IPS-20b (cell line): Measurements from ENCODE around the gene ZNF652.

Experiments
- H3K27ac ChIP-seq: one replicate; pipeline ENCODE4 v1.5.1; 2013; ENCODE audit warnings: low read length
- H3K27me3 ChIP-seq: 2 replicates; pipeline ENCODE4 v1.6.1; 2013; ENCODE audit warnings: mild to moderate bottlenecking, low read length, inconsistent platforms; ENCODE audit not compliant: insufficient read depth
- H3K36me3 ChIP-seq: 2 replicates; pipeline ENCODE4 v1.6.1; 2013; ENCODE audit warnings: low read depth, mild to moderate bottlenecking, inconsistent platforms, low read length, moderate library complexity; ENCODE audit not compliant: insufficient read depth
- H3K4me1 ChIP-seq: 2 replicates; pipeline ENCODE4 v1.6.1; 2013; ENCODE audit warnings: mild to moderate bottlenecking, control low read depth, inconsistent platforms, low read length, moderate library complexity; ENCODE audit not compliant: insufficient read depth
- H3K4me3 ChIP-seq: 2 replicates; pipeline ENCODE4 v1.5.1; 2013; ENCODE audit warnings: mild to moderate bottlenecking, low read length, inconsistent platforms
- H3K9ac ChIP-seq: 2 replicates; pipeline ENCODE4 v1.6.1; 2013; ENCODE audit warnings: low read depth, mild to moderate bottlenecking, inconsistent platforms, low read length, moderate library complexity
- H3K9me3 ChIP-seq: 2 replicates; pipeline ENCODE4 v1.6.1; 2013; ENCODE audit warnings: mild to moderate bottlenecking, low read depth, low read length, inconsistent platforms; ENCODE audit not compliant: insufficient read depth

Gene ZNF652

DNA sequence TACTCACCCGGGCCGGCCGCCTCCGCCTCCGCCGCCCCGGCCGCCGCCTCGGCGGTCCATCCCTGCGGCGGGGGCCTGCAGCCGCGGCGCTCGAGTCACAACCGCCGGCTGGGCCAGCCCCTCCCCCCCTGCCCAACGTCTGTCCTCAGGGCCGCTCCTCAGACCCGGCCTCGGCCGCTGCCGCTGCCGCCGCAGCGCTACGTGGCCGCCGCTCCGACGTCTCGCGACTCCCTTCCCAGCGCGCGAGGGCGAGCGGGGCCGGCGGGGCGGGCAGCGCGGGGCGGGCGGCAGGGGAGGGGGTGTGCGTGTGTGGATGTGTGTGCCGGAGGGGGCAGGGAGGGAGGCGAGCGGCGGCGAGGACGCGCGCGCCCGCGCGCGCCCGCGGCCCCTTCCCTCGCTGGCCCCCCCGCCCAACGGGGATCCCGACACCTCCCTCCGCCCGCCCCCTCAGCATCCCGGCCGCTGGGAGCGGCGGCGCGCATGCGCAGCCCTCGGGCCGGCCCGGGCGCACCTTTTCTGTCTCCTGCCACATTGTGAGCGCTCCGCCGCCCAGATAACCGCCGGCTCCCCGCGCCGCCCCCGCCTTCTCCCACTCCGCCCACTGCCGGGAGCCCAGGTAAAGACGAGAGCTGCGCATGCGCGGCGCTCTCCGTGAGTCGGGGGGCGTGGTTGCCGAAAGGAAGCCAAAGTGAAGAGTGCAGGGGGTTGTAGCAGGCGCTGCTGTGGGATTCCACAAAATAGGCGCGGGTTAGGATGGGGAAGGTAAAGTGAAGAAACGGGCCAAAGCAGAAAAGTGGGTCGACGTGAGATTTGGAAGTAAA lies at the start of gene ZNF652:
TSS of gene ZNF652 (minus strand) at position 349 of the 821 bp plus-strand sequence. CDS start 44,525 bp downstream, outside the sequence.
- Histone ChIP-seq H3K36me3 (no peaks in the 10 kb centered on the region), H3K27me3 (no peaks in the 10 kb centered on the region), H3K4me1 (peaks cover 19% of the 10 kb centered on the region), H3K9me3 (no peaks in the 10 kb centered on the region), H3K27ac (peak within 1 kb of the TSS; percentile 96), H3K4me3 (peak within 1 kb of the TSS; percentile 87), H3K9ac (peak within 1 kb of the TSS; percentile 79)

DNA sequence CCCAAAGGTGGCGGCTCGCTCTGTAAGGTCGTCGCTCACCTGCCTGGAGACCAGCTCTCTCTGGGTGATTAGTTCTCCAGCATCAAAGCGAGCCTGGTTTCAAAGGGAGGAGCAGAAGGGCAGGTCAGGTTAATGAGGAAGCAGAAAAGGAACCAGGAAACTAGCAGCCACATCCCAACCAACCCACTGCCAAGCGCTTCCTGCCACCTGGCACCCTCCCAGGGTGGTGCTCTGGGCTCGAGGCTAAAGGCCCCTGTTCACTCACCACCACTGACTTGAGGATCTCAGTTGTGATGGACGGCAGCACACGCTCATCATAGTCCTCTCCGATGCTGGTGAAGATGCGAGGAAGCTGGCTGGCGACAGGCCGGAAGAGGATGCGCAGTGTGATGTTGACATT lies 47.0 kb upstream of the ZNF652 start:
- H3K4me3 ChIP-seq = no peak overlapping the region
- no peak overlapping the region for H3K9ac ChIP-seq
- H3K9me3 ChIP-seq = no peaks in the 10 kb centered on the region
- peaks cover 2% of the 10 kb centered on the region; the same call in 1 of the 2 replicates for H3K4me1 ChIP-seq
- no peak overlapping the region for H3K27ac ChIP-seq
- H3K36me3 ChIP-seq = peaks cover 91% of the 10 kb centered on the region
- H3K27me3 ChIP-seq = no peaks in the 10 kb centered on the region

DNA sequence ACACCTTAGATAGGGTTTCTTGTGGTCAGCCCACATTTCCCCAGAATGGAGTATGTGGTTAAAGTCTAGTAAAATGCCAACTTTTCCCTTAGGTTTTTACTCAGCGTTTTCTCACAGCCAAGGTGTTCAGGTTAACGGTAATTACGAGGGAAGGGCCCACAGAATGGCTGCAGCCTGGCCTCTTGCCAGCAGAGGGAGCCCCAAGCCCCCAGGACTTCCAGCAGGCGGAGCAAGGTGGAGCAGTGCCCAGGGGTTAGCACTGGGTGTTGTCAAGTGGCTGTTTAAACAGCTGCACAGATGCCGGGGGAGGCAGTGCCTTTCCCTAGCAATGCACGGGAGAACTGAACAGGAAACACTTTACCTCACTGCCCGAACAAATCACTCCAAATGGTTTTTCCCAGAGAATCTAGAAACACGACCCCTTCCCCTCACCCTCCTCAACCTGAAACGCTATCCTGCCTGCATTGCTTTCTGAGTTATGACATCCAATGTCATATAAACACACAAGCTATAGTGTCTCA lies 46.0 kb upstream of the ZNF652 start:
- no peak overlapping the region for H3K4me3 ChIP-seq
- peaks cover 97% of the 10 kb centered on the region for H3K36me3 ChIP-seq
- no peaks in the 10 kb centered on the region for H3K4me1 ChIP-seq
- no peaks in the 10 kb centered on the region for H3K27me3 ChIP-seq
- H3K27ac ChIP-seq = no peak overlapping the region
- H3K9me3 ChIP-seq = no peaks in the 10 kb centered on the region
- H3K9ac ChIP-seq = no peak overlapping the region

DNA sequence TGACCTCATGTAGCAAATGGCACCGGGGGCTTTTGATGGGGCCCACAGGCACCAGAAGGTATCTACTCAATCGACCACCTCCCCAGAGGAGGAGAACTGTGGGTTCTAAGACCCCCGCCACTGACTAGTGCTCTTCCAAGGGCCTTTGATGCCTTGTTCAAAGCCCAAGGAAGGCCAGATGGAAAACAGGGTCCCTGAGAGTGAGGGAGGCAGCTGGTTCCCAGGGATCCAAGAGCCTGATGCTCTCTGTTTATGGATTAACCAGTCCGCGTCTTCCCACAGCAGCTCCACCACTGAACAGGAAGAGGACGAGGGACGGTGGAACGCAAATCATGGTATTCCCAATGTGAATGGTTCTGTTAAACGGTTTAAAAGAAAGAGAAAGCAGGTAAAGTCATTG lies 45.0 kb upstream of the ZNF652 start:
- no peaks in the 10 kb centered on the region for H3K27me3 ChIP-seq
- H3K4me3 ChIP-seq = no peak overlapping the region
- no peaks in the 10 kb centered on the region for H3K9me3 ChIP-seq
- H3K36me3 ChIP-seq = peaks cover 93% of the 10 kb centered on the region
- no peak overlapping the region for H3K9ac ChIP-seq
- no peak overlapping the region for H3K27ac ChIP-seq
- H3K4me1 ChIP-seq = no peaks in the 10 kb centered on the region

DNA sequence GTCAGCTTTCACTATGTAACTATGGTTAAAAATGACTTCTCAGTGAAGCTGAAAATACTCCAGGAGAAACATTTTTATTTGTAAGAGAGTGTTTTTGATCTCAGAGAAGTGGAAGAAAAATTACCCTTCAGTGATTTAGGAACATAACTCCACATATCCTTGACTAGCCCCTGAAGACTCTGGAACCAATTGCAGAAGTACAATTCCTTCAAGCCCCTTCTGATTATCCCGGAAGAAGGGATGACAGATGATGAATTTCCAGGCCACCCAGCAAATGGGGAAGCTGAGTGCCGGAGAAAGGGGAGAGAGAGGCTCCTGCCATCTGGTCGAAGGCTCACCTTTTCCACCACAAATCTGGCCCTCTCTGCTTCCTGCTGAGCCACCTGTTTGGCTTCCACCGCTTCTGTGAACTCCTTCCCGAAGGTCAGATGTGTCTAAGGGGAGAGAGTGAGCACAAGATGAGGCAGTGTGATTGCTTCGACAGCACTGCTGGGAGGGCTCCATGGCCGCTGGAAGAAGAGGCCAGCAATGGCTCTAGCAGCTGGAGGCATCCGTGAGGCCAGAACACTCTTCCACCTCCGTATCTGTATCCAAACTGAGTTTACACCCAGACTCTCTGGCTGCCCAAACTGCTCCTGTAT lies 44.5 kb upstream of the ZNF652 start:
- H3K9me3 ChIP-seq = no peaks in the 10 kb centered on the region
- no peak overlapping the region for H3K9ac ChIP-seq
- peaks cover 91% of the 10 kb centered on the region for H3K36me3 ChIP-seq

DNA sequence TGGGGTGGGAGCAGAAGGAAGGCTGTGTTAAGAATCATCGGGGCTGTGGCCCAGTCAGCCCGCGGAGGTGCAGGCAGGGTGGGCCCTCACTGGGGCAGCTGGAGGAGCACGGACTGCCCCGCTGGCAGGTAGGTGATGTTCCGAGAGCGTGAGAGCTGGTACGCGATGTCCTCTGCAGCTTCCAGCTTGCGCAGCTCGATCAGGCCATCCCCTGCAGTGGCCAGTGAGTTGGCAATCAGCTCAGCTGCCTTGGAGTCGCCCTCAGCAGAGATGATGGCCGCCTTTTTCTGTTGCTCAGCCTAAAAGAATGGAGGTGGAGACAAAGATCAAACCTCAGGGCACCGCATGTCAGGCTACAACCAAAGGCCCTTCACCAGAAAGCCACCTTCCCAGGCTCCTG lies 42.9 kb upstream of the ZNF652 start:
- Histone ChIP-seq H3K27me3 (no peaks in the 10 kb centered on the region), H3K27ac (no peak overlapping the region), H3K4me1 (no peaks in the 10 kb centered on the region), H3K9ac (no peak overlapping the region), H3K4me3 (no peak overlapping the region), H3K36me3 (peaks cover 75% of the 10 kb centered on the region), H3K9me3 (no peaks in the 10 kb centered on the region)

More for the DNA sequence above, 44.5 kb upstream of the ZNF652 start:
- Histone ChIP-seq H3K4me1 (no peaks in the 10 kb centered on the region), H3K27me3 (no peaks in the 10 kb centered on the region), H3K4me3 (no peak overlapping the region), H3K27ac (no peak overlapping the region)

DNA sequence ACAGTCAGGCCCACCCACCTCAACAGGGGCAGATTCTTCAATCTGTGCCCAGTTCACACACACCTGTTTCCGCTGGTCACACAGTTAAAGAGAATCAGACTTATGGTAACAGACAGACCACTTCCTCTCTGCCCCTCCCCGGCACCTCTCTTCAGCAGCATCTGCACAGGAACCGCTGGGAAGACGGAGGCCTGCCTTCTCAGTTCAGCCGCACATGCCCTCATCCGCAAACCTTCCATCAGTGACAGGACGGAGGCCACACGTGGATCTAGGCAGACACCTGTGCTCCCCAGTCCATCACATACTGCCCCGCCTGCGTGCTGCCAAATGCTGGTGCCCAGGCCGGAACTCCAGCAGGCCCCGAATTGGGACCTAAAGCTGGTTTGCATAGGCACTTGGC lies 42.3 kb upstream of the ZNF652 start:
- no peak overlapping the region for H3K4me3 ChIP-seq
- H3K9me3 ChIP-seq = no peaks in the 10 kb centered on the region
- H3K27ac ChIP-seq = no peak overlapping the region
- H3K36me3 ChIP-seq = peaks cover 70% of the 10 kb centered on the region
- no peaks in the 10 kb centered on the region for H3K4me1 ChIP-seq
- H3K9ac ChIP-seq = no peak overlapping the region
- no peaks in the 10 kb centered on the region for H3K27me3 ChIP-seq

DNA sequence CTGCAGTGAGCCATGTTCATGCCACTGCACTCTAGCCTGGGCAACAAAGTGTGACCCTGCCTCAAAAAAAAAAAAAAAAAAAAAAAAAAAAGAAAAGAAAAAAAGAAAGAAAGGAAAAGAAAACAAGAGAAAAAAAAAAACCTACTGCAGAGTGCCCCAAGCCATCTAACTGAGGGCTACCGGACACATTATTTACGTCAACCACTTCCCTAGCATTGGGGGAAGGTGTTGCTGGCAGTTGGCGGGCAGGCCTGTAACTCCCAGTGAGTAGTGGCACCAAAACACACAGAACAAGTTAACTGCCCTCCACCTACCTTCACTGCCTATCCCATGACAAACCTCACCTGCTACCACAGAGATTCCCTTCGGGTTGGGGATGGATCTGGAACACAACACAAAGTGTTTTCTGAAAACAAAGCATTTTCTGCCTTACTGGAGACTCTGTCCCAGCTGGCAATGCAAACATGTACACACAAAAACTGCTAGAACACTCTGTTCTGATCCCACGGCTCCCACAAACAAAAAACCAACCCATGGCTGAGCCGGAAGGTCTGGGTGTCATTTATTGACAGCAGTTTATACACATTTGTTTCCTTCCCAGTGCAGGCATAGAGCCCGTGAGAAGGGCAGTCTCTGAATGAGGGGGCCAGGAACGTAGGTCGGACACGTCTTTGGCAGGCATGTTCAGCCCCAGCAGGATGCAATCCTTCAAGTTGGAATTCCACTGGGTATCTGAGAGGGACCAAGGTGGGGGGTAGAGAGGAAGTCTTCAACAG lies 41.7 kb upstream of the ZNF652 start:
- Histone ChIP-seq H3K27me3 (no peaks in the 10 kb centered on the region), H3K36me3 (peaks cover 63% of the 10 kb centered on the region), H3K4me3 (no peak overlapping the region), H3K9me3 (no peaks in the 10 kb centered on the region), H3K4me1 (no peaks in the 10 kb centered on the region), H3K27ac (no peak overlapping the region), H3K9ac (no peak overlapping the region)

DNA sequence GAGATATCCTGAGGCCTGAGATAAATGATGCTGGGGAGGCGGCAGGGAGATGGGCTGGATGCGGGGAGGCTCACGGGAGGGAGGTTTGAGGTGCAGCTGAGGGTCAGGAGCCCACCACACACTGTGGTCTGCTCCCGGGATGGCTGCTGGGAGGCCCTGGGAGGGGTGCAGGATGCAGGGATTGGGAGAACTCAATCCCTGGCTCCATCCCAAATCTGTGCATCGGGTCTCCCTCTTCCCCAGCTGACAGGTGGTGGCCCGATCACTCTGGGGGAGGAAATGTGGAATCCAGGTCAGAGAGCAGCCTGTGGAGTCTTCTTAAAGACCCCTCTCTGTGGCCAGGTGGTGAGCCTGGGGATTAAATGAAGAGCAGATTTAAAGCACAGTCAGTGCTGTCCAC lies 40.7 kb upstream of the ZNF652 start:
- no peaks in the 10 kb centered on the region for H3K9me3 ChIP-seq
- H3K27me3 ChIP-seq = no peaks in the 10 kb centered on the region
- no peak overlapping the region for H3K9ac ChIP-seq
- H3K4me3 ChIP-seq = no peak overlapping the region
- H3K4me1 ChIP-seq = no peaks in the 10 kb centered on the region
- no peak overlapping the region for H3K27ac ChIP-seq
- H3K36me3 ChIP-seq = peaks cover 55% of the 10 kb centered on the region

DNA sequence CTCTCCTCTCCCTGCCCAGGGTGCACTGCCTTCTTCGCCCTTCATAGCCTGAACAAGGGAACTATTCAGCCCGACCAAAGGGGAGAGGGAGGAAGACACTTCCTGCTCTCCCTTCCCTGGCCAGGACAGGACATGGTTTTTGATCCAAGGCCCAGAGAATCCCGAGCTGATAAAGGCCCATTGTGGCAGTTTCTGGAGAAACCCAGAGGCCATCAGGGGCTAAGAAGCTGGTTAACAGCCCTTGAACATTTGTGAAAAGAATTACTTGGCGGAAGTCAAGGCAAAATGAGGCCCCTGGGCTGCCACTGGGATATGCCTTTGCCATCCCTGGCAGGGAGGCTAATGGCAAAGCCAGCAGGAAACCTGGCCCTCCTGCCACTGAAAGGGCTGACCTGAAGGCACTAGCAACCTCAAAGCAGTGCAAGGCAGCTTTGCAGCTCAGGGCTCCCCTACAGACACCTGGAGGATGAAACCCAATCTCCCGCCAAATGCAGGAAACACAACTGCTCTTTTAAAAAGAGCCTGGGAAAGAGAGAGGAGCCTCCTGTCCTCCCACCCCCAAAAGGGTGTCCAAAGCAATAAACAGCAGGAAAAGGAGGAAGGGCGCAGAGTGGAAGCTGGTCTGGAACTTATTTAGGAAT lies 40.0 kb upstream of the ZNF652 start:
- Histone ChIP-seq H3K36me3 (peaks cover 48% of the 10 kb centered on the region), H3K4me3 (no peak overlapping the region), H3K27ac (no peak overlapping the region), H3K9ac (no peak overlapping the region), H3K4me1 (no peaks in the 10 kb centered on the region), H3K9me3 (no peaks in the 10 kb centered on the region), H3K27me3 (no peaks in the 10 kb centered on the region)

DNA sequence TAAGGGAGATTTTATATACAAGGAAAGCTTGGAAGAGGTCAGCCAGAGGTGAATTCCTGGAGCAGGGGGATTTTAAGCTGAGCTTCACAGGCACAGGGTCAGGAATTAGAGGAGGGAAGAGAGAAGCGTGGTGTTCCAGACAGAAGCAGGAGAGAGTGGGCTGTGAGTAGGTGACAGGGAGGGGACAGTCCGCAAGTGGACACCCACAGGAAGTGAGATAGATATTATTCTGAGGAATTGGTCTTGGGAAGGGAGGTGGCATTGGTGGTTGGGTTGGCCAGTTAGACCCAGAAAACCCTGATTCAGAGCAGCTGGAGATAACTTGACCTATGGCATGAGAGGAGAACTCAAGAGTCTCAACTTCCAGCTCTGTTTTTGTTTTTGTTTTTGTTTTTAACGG lies 37.9 kb upstream of the ZNF652 start:
- H3K4me1 ChIP-seq = no peaks in the 10 kb centered on the region
- no peak overlapping the region for H3K9ac ChIP-seq
- peaks cover 27% of the 10 kb centered on the region for H3K36me3 ChIP-seq
- H3K4me3 ChIP-seq = no peak overlapping the region
- no peaks in the 10 kb centered on the region for H3K27me3 ChIP-seq
- no peak overlapping the region for H3K27ac ChIP-seq
- H3K9me3 ChIP-seq = no peaks in the 10 kb centered on the region
